Activated CD4-positive, alpha-beta T cell treated with anti-CD3 and anti-CD28 coated beads, Interleukin-2, amount 50 U/mL, for 1 hour (primary cell): ENCODE results near the gene UPK2.

Experiments
- DNase-seq: peaks from one replicate; pipeline ENCODE4 v3.0.0-alpha.2; 2020

UPK2 gene

GRCh38 chr11:118918128-118918685, 37.9 kb upstream of the UPK2 start:
- DNase-seq, result peak; percentile 45

- DNase-seq, result no peak
These were observed 37.3 kb upstream of the UPK2 start for GRCh38 chr11:118918686-118919280.

- DNase-seq, result no peak
These were observed 34.8 kb upstream of the UPK2 start for GRCh38 chr11:118921121-118921928.

- no peak for DNase-seq
These were observed 34.0 kb upstream of the UPK2 start for GRCh38 chr11:118921929-118922744.

- DNase-seq, result no peak
These were observed 33.1 kb upstream of the UPK2 start for GRCh38 chr11:118922745-118923627.

GRCh38 chr11:118923721-118924587, 32.1 kb upstream of the UPK2 start:
- DNase-seq, result no peak

GRCh38 chr11:118924591-118925585, 31.2 kb upstream of the UPK2 start:
- peak; percentile 56 for DNase-seq

GRCh38 chr11:118927554-118928100, 28.5 kb upstream of the UPK2 start:
- no peak for DNase-seq

GRCh38 chr11:118928101-118928869, 27.8 kb upstream of the UPK2 start:
- peak; percentile 94 for DNase-seq

GRCh38 chr11:118928870-118929500, 27.1 kb upstream of the UPK2 start:
- DNase-seq, result peak; percentile 40

- DNase-seq, result peak; percentile 82
These were observed 26.5 kb upstream of the UPK2 start for GRCh38 chr11:118929501-118930093.

GRCh38 chr11:118930094-118930712, 25.9 kb upstream of the UPK2 start:
- peak; percentile 88 for DNase-seq

- no peak for DNase-seq
These were observed 24.5 kb upstream of the UPK2 start for GRCh38 chr11:118931571-118931970.

- DNase-seq, result no peak
These were observed 22.6 kb upstream of the UPK2 start for GRCh38 chr11:118933486-118933885.

- no peak for DNase-seq
These were observed 20.7 kb upstream of the UPK2 start for GRCh38 chr11:118935376-118935775.

GRCh38 chr11:118938491-118939403, 17.4 kb upstream of the UPK2 start:
- no peak for DNase-seq
